HG02973 (cell line): Measurements from ENCODE around the gene DLGAP3.
A peak's percentile ranks its signal among the peaks of the same experiment; 100 is the strongest.

ENCODE experiments used
- ATAC-seq: cut with Tn5 transposase; IDR thresholded peaks from one replicate; pipeline ENCODE4 v1.9.1; 2021; ENCODE audit warnings: moderate library complexity; ENCODE audit not compliant: unreplicated experiment

DLGAP3 gene

GRCh38 chr1:34869760-34870159 is 59.7 kb downstream of the DLGAP3 start:
- no peak for ATAC-seq

DNA sequence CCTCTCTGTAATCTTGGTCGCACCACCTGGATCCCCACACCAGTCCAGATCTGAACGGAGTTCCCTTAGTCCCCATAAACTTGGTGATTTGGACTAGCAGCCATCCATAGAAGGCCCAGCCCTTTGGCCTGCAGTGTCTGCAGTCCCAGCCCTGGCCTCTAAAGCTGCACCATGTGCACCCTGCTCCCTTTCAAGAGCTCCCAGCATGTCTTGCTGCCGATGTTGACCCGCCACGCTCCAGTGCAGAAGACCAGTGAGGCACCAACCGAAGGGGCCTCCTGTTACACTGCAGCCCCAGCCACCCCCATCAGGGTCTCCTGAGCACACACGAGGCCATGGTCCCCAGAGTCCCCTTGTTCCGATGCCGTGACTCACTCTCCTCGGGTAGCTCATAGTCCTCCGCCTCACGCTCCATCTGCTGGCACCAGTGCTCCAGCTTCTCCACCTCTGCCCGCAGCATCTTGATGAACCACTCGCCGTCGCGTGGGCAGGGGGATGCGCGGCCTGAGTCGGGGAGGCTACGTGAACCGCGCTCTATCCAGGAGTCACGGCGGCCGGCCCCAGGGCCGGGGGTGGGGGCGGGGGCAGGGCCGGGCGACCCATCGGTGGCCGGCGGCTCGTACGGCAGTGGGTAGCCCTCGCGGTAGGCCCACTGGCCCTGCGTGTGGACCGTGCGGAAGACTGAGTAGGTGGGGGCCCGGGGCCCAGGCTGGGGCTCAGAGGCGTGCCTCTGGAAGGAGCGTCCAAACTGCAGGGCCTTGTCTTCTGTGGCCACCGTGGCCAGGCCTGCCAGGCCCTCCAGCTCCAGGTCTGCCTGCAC is 61.0 kb downstream of the DLGAP3 start:
- ATAC-seq, result no peak

DNA sequence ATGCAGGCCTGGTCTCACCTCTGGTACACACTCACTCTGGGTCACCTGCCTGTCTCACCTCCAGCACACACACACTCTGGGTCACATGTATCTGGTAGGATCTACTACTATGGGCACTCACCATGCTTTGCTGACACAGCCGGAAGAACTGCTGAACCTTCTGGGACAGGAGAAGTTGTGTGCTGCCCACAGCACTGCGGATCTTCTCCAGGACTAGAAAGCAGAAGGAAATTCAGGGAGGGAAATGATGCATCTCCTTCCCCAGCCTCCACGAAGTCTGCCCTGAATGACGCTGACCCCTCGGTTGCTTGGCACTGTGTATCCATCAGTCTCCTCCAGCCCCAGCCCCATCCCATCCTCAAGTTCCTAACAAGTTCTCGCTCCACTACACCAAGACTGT is 62.0 kb downstream of the DLGAP3 start:
- no peak for ATAC-seq

DNA sequence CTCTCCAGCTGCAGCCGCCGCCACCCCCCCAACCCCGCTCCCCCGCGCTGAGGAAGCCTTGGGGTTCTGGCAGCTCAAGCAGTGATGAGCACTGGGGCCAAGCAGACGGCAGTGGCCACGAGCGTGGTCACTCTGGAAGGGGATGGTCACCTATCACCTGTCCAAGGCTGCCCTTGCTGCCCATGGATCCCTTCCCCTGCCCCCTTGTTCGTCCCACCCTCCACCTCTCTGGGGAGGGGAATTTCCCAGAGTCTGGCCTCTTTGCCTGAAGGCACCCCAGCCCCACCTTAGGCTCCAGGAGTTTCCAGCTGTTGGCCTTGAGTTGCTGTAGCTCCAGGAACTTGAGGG is 62.7 kb downstream of the DLGAP3 start:
- ATAC-seq, result no peak

DNA sequence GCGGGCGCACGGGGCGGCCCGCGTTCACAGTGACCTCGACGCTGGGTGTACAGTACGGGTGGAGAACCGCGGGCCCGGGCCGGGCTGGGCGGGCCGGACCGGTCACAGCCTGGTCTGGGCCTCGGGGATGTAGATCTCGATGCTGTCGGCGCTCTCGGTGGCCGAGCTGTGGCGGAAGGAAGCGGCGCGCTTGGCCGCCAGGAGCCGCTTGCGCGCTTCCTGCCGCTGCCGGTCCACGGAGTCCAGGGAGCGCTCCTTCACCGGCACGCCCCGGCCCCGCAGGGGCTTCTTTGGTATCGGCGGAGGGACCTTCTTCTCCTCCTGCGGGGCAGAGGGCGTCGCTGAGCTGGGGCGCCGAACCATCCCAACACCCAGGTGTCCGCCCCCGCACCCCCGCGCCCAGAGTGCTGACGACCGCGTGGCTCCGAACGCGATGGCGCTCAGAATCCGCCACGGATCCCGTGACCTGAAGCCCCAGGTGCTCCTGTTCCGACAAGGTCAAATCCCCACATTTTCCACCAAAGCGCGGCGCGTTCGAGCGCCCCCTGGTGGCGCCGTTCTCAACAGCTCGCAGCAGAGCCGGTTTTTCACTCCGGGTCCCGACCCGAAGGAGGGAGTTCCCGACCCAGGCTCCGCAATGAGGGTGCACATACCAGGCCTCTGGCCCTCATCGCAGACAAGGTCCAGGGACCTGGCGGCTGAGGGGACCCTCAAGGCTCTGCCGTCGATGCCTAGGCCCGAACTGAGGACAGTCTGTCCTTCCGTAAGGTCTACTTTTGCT is 63.3 kb downstream of the DLGAP3 start:
- no peak for ATAC-seq

DNA sequence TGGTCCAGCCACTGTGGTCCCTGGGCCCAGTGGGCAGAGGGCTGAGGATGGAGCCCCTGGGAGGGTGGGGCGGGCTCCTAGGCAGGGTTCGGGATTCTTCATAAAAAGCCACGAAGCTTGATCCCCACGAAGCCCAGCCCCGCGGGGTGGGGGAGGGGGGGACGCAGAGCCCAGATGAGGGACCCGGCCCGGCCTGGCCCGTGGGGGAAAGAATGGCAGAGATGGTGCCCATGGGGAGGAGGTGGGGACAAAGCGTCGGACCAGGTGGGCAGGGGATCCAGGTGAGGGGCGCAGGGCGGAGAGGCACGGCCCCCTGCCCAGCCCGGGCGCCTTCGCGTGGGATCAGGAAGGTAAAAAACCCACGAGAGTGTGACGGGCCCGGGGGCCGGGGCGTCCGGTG is 63.9 kb downstream of the DLGAP3 start:
- ATAC-seq, result no peak

GRCh38 chr1:34864759-34865158 is 64.7 kb downstream of the DLGAP3 start:
- ATAC-seq, result no peak

- ATAC-seq, result no peak
These were observed 65.9 kb downstream of the DLGAP3 start for GRCh38 chr1:34863501-34863900.

- peak; percentile 85 for ATAC-seq
These were observed 69.8 kb downstream of the DLGAP3 start, which contains the start of gene SMIM12 for GRCh38 chr1:34859446-34860200. TSS of gene SMIM12 (minus strand) at chr1:34859749. CDS start at chr1:34855977, 3,772 bp downstream.

DNA sequence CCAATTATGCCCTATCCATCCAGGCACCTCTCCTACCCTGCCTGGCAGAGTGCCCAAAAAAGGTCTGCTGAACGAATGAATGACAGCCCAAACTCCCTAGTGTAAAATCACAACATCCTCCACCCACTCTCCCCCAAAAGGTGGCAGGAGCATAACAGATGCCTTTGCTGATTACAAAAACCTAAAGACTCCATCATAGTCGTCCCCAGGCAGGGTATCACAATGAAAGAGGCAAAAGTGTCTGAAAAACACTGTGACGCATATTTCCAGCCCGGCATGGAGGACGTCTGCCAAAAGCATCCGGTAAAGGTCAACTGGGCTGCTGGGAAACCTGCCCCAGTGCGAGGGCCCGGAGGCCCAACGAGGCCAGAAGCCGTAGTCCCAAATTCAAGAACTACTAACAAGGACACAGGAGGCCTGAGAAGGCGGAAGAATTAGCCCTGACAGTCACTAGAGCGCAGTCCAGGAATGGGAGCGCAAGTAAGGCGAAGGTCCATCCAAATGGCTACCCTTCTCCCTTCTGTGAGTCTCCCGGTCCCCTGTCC is 70.5 kb downstream of the DLGAP3 start:
- ATAC-seq, result no peak

DNA sequence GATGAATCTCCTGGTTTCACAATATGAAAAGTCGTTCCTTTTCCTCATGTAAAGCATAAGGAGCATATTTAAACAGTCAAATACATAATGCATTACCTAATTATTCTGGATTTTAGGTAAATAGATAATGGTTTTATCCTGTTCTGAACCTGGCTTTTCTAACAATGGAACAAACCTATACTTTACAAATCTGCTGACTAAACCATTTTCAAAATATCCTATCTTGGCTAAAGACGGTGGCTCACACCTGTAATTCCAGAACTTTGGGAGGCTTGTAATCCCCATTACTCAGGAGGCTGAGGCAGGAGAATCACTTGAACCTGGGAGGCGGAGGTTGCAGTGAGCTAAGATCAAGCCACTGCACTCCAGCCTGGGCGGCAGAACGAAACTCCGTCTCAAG is 72.8 kb downstream of the DLGAP3 start:
- no peak for ATAC-seq

DNA sequence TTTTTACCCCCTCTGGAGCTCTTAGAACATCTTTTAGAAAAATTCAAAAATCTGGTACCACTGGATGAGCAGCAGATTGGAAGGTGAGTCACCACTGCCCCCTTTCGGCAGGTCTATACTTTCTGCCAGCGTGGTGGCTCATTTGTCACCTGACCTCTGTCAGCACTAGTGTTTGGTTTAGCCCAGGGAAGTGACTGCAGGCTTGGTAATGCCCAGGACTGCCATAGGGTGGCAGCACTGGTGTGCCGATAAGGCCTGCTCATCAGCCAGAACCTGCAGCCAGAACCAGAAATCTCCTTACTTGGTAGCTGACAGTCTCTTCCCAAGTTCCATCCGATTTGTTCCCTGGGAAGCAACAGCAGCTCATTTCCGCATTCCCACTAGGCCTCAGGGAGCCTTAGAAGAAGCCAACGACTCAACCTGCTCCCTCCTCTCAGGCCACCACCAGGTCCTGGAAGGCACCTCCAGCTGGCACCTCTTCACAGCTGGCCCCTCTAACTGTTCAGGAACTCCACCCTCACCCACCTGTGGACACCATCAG is 76.7 kb downstream of the DLGAP3 start:
- ATAC-seq, result peak; percentile 91

DNA sequence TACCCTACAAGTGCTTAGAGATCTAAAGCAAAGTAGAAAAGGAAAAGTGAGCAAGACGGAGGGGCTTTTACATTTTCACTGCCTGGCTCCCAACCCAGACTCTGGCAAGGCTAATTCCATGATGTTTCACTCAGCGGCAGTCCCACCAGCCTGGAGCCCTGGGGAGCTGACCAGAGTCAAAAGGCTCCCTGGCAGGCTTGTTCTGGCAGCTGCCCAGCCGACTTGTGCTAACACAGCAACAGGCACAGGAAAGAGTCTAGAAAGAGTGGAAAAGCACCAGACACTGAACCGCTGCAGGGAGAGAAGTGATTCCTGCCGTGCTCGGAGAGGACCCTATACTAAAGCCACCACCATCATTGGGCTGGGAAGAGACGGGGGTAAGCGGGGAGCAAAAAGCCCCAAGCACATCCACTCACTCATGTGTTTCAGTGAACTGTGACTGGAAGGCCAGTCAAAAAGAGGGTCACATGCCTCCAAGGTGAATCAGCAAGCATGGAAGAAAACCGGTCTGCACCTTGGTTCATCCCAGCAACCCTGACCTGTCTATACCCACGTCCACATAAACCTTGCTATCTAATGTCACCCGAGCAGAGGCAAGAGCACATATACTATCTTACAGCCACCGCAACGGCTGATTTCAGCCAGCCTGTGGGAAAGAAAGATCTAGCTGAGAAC is 77.9 kb downstream of the DLGAP3 start:
- no peak for ATAC-seq

DNA sequence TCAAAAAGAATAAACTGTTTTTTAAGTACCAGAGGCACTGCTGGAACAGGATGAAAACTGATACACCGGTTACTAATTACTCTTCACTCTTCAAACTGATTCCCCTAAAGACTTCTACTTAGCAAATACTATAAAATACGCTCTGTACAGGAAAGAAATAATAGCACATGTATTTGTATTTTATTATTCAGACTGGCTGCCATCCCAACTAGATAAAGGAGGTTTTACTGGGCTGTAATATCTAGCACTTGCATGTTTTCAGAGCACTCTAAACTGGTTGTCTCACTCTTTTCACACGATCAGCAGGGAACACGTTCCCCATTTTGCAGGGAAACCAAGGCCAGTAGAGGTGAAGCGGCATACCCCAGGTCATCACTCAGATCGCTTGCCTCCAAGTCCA is 79.1 kb downstream of the DLGAP3 start:
- no peak for ATAC-seq

DNA sequence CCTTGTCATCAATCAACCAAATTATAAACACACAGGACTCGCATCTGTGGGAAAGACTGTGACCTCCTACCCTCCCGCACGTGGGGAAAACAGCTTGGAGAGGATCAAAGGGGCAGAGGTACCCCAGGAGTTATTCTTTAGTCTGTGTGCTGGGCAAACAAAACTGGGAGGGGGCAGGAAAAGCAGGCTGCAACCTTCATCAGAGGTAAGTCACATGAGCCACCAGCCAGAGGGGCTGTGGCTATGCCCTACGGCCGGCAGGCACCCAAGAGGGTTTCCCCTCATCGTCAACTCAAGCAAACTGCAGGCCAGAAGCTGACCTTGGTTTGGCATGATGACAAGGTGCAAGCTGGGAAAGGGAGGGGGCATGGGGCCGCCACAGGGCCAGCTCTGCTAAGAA is 82.4 kb downstream of the DLGAP3 start:
- no peak for ATAC-seq

GRCh38 chr1:34846265-34846664 is 83.2 kb downstream of the DLGAP3 start:
- ATAC-seq, result no peak

DNA sequence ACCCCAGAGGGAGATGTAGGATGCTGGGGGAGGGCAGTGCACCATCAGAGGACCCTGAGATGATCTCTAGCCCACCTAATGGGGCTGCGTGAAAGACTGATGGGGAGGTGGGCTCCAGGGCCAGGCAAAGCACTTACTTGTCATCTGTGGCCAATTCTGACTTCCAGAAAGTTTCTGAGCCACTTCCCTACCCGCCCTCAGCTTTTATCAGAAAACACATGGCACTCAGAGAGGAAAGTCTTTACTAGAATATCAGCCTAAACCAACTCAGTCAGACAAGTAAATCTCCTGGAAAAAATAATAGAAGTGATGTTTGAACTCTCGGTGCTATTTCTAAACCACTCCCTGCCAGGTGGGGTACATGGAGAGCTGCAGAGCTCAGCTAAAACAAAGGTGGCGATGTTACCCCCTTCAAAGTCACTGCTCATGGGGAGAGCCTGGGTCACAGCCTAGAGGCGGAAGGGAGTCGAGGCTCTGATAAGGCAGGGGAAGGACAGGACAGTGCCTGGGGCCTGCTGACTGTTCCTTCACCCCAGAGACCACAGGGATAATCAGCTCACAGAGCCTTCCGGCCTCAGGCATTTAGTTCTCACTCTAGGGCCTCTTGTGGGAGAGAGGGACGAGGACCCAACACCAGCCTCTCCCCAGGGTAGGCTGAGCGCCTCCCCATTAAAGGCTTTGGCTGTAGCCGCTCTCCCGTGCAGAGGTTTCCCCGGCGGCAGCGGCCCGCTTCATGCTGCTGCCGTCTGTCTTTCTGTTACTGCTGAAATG is 84.1 kb downstream of the DLGAP3 start:
- no peak for ATAC-seq

DNA sequence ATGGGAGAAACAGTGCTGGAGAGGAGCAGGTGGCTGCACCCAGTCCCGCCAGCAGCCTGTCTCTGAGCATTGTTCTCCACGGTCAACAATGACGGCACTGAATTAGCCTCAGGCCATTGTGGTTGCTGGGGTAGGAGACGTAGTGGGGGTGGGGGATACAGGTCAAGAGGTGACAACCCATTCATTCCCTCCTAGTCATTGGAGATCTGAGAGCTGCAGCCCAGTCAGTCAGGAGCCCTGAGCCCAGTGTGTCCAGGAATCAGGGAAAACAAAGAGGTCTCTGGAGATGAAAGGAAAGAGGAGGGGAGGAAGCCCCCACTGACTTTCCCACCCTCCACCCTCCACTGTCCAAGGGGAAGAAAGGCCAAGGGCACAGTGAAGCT is 85.2 kb downstream of the DLGAP3 start:
- ATAC-seq, result no peak

DNA sequence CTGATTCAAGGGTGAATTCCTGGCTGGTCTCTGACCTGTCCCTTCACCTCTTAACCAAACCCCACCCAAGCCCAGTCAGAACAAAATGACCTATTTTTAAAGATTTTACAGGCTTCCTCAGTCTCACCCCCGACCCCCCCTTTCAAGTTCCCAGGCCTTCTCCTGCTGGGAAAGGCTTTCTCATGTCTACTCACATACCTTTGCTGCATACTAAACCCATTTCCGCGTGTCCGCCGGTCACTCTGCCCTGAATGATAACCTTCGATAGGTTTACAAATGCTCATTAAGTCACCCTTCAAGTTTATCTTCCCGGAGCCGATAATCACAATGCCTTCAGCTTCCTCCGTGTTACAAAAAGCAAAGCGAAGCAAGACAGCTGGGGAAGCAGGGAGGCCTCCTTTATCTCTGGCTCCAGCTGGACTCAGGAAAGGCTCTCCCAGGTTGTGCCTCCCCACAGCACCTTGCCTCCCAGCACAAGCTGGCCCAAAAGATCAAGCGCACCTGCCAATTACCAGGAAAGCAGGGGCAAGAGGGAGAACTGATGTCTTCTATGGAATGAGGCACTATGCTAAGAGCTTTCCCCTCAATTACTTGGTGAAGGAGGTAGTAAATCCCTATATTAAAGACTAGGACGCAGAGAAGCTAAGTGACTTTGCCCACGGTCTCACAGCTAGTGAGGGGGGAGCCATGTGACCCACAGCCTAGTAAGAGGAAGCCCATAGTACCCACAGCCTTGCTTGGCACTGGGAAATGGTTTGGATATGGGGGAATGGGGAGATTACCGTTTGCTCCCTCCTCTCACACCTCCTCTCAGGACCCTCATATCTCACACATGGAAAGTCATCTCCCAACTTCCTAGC is 85.8 kb downstream of the DLGAP3 start:
- no peak for ATAC-seq
